HepG2 (cell line): ENCODE data around the gene SNED1. TPM values are rescaled to one million over a fixed set of nuclear protein-coding genes. Genes with fewer than 3 reads are reported as not detected.

ENCODE experiments used
- FOSL1 ChIP-seq: sonication (generic); formaldehyde crosslinking; IDR thresholded peaks from 2 replicates; pipeline ENCODE4 v1.9.0; 2021; ENCODE audit warnings: missing genetic modification reagents, borderline replicate concordance
- ISL2 ChIP-seq: sonication (generic); formaldehyde crosslinking; IDR thresholded peaks from 2 replicates; pipeline ENCODE4 v1.5.0; 2020; ENCODE audit warnings: missing genetic modification reagents
- KAT7 ChIP-seq: IDR thresholded peaks from 2 replicates; pipeline ENCODE4 v1.6.1; 2018; ENCODE audit warnings: borderline replicate concordance, missing compliant biosample characterization
- MATR3 ChIP-seq: sonication (generic); formaldehyde crosslinking; IDR thresholded peaks from 2 replicates; pipeline ENCODE4 v1.4.0; 2020; ENCODE audit warnings: missing genetic modification reagents
- MXD4 ChIP-seq: IDR thresholded peaks from 2 replicates; pipeline ENCODE4 v1.6.1; 2016; ENCODE audit warnings: mild to moderate bottlenecking, missing biosample characterization, missing genetic modification reagents
- PRMT3 ChIP-seq: sonication (generic); formaldehyde crosslinking; IDR thresholded peaks from 2 replicates; pipeline ENCODE4 v1.8.1; 2022; ENCODE audit warnings: low read depth, mild to moderate bottlenecking, moderate library complexity, missing genetic modification reagents, borderline replicate concordance
- SCMH1 ChIP-seq: sonication (generic); formaldehyde crosslinking; IDR thresholded peaks from 2 replicates; pipeline ENCODE4 v1.9.0; 2021; ENCODE audit warnings: missing genetic modification reagents, mild to moderate bottlenecking, borderline replicate concordance
- SSRP1 ChIP-seq: IDR thresholded peaks from 2 replicates; pipeline ENCODE4 v1.6.1; 2016; ENCODE audit warnings: control low read depth
- TAF1 ChIP-seq: sonication (generic); formaldehyde crosslinking; IDR thresholded peaks from 2 replicates; pipeline ENCODE4 v1.4.0; 2020; ENCODE audit warnings: missing genetic modification reagents
- TCF7L2 ChIP-seq: IDR thresholded peaks from 2 replicates; pipeline ENCODE4 v1.6.1; 2011; ENCODE audit warnings: mild to moderate bottlenecking, low read depth, low read length, moderate library complexity
- ZNF34 ChIP-seq: sonication (generic); formaldehyde crosslinking; IDR thresholded peaks from 2 replicates; pipeline ENCODE4 v1.4.0; 2020; ENCODE audit warnings: mild to moderate bottlenecking, missing genetic modification reagents, borderline replicate concordance
- ZNF407 ChIP-seq: sonication (generic); formaldehyde crosslinking; IDR thresholded peaks from one replicate; pipeline ENCODE4 v1.5.1; 2020; ENCODE audit warnings: mild to moderate bottlenecking, missing genetic modification reagents; ENCODE audit errors: not compliant biosample characterization
- ZNF446 ChIP-seq: sonication (generic); formaldehyde crosslinking; IDR thresholded peaks from 2 replicates; pipeline ENCODE4 v1.5.0; 2020; ENCODE audit warnings: mild to moderate bottlenecking, missing genetic modification reagents
- ZNF569 ChIP-seq: sonication (generic); formaldehyde crosslinking; IDR thresholded peaks from 2 replicates; pipeline ENCODE4 v1.5.0; 2020; ENCODE audit warnings: mild to moderate bottlenecking, missing genetic modification reagents, moderate library complexity, borderline replicate concordance
- ZNF589 ChIP-seq: sonication (generic); formaldehyde crosslinking; conservative IDR thresholded peaks from 2 replicates; pipeline ENCODE4 v1.8.0; 2022; ENCODE audit warnings: mild to moderate bottlenecking, moderate library complexity, missing genetic modification reagents
- ZSCAN21 ChIP-seq: sonication (generic); formaldehyde crosslinking; IDR thresholded peaks from 2 replicates; pipeline ENCODE4 v1.8.0; 2022; ENCODE audit warnings: mild to moderate bottlenecking, missing genetic modification reagents, moderate library complexity, borderline replicate concordance
- polyA plus RNA-seq, 8 experiments: library from polyadenylated mRNA; depleted of rRNA in 3 of 8; stranded (reverse) in 7 of 8; unstranded in 1 of 8; fragments of >200 nt; fragmentation: Illumina TruSeq in 4 of 8; extraction: Trizol in 4 of 8; gene quantifications; 2 replicates each; pipeline versions ENCODE4 v1.2.1 to v1.2.3, GENCODE V29; 2011 to 2016; ENCODE audit warnings: low read depth in 4 of 8, missing spikeins in 1 of 8, mixed read lengths in 1 of 8; ENCODE audit not compliant: insufficient read depth in 1 of 8
- total RNA-seq, 5 experiments: library from RNA; depleted of rRNA; stranded (reverse); fragments of >200 nt; fragmentation: Illumina TruSeq; extraction: Trizol; gene quantifications; 2 replicates each; pipeline ENCODE4 v1.2.3, GENCODE V29; 2016; ENCODE audit warnings: low read depth in 1 of 5
- TF ChIP-seq, protein P1 (sequence below): sonication (generic); formaldehyde crosslinking; IDR thresholded peaks from 2 replicates; pipeline ENCODE4 v1.8.1; 2023; ENCODE audit warnings: missing genetic modification reagents, mild to moderate bottlenecking, borderline replicate concordance
- TF ChIP-seq, protein P2 (sequence below): sonication (generic); formaldehyde crosslinking; IDR thresholded peaks from 2 replicates; pipeline ENCODE4 v1.4.0; 2020; ENCODE audit warnings: low read depth, mild to moderate bottlenecking, missing genetic modification reagents
- TF ChIP-seq, protein P3 (sequence below): sonication (generic); formaldehyde crosslinking; IDR thresholded peaks from 2 replicates; pipeline ENCODE4 v1.5.0; 2020; ENCODE audit warnings: missing genetic modification reagents, mild to moderate bottlenecking, borderline replicate concordance

The SNED1 gene
- total and polyA plus RNA-seq, 2 of the 13 experiments (the other 11 are each of a cell fraction or from before 2014, with no cell fraction given): 0.15 to 0.65 TPM

DNA sequence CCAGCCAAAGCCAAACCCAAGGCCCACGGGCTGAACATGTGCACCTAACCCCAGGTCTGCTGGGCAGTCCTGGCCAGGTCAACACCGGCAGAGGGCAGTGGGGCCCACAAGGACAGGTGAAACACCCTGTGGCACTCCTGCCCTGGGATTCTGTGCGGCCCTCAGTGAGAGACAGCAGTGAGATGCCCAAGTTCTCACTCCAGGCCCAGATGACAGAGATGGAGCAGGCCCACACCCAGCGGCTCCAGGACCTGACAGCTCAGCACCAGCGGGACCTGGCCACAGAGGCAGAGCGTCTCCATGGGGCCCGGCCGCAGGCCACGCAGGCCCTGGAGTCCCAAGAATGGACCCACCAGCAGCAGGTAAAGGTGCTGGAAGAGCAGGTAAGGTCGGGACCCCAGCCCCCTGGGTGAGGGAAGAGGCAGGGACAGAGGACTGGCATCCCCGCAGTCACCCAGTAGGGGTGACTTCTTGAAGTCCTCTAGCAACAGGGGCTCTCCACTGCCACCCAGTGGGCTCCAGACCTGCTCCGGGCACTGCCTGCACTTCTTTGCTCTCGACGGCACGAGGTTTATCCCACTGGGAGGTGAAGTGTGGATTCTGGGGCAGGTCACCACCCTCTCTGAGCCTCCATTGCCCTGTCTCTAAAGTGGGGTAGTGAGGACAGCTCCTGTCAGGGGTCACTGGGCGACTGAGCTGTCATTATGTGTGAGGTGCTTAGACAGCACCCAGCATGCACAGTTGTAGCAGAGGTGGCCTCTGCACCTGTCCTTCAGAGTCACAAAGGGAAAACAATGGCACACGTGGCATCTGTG lies 8.8 kb upstream of the SNED1 start (continued):
- TF ChIP-seq FOSL1 (CRISPR knock-in tag) (peak; percentile 42; the same call in 1 of the 2 replicates), TCF7L2 (no peak), SCMH1 (CRISPR knock-in tag) (no peak), ISL2 (no peak), ZNF589 (no peak), ZNF34 (no peak), ZSCAN21 (CRISPR knock-in tag) (0 out of 2 replicates have a peak, but pooled peaks have one; percentile 49), SSRP1 (CRISPR knock-in tag) (no peak), TAF1 (CRISPR knock-in tag) (no peak), ZNF569 (CRISPR knock-in tag) (no peak), ZNF446 (CRISPR knock-in tag) (no peak), ZNF407 (CRISPR knock-in tag) (no peak), KAT7 (no peak), MATR3 (CRISPR knock-in tag) (no peak), PRMT3 (CRISPR knock-in tag) (no peak), MXD4 (CRISPR knock-in tag) (no peak)
- TF ChIP-seq, protein P1, sequence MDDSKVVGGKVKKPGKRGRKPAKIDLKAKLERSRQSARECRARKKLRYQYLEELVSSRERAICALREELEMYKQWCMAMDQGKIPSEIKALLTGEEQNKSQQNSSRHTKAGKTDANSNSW (CRISPR knock-in tag): no peak
- TF ChIP-seq, protein P2, sequence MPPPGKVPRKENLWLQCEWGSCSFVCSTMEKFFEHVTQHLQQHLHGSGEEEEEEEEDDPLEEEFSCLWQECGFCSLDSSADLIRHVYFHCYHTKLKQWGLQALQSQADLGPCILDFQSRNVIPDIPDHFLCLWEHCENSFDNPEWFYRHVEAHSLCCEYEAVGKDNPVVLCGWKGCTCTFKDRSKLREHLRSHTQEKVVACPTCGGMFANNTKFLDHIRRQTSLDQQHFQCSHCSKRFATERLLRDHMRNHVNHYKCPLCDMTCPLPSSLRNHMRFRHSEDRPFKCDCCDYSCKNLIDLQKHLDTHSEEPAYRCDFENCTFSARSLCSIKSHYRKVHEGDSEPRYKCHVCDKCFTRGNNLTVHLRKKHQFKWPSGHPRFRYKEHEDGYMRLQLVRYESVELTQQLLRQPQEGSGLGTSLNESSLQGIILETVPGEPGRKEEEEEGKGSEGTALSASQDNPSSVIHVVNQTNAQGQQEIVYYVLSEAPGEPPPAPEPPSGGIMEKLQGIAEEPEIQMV (CRISPR knock-in tag): no peak
- TF ChIP-seq, protein P3, sequence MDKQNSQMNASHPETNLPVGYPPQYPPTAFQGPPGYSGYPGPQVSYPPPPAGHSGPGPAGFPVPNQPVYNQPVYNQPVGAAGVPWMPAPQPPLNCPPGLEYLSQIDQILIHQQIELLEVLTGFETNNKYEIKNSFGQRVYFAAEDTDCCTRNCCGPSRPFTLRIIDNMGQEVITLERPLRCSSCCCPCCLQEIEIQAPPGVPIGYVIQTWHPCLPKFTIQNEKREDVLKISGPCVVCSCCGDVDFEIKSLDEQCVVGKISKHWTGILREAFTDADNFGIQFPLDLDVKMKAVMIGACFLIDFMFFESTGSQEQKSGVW (CRISPR knock-in tag): no peak
